ENCODE results near the gene ARHGAP12. TPM values are rescaled to one million over a fixed set of nuclear protein-coding genes. Genes with fewer than 3 reads are reported as not detected.
"Not testable (repeated sequence)": the region's sequence is repeated elsewhere in the genome, so short reads cannot be mapped to it uniquely, and the experiment has no call there.

ARHGAP12 gene
- polyA plus RNA-seq, 1 donor, result 24.3 TPM

DNA sequence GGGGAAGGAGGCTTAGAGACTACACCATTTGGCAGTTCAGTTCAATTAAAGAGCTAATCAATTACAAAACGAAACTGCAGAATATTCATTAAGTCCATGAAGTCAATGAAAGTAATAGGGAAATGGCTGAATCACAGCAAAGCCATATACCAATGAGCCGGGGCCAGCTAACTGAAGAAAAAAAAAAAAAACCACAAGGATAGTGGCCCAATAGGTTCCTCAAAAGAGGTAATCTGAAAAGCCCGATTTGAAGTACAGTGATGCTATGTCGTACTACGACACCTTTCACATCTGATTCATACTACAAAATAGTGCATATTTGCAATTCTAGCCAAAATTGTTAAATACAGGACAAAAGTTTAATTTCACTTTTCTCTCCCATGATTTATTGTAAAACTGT is 2.5 kb downstream of the ARHGAP12 start:
- DNase-seq (ENCODE audit: low read depth), result no peak

DNA sequence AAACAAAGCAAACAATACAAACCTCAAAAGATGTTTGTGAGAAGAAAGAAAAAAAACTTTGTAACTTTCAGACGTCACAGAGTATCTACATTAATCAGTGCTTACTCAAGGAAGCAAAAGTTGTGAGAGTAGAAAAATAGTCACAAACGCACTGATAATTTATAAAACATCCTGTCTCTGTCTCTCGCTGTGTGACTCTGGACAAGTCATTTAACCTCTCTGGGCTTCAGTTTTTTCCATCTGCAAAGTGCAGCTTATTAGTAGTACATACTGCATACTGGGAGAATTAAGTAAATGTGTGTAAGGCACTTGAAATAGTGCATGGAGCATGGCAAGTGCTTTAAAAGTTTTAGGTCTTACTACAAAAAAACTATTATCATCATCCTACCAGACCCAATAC is 3.8 kb downstream of the ARHGAP12 start:
- DNase-seq (ENCODE audit: low read depth), result no peak

DNA sequence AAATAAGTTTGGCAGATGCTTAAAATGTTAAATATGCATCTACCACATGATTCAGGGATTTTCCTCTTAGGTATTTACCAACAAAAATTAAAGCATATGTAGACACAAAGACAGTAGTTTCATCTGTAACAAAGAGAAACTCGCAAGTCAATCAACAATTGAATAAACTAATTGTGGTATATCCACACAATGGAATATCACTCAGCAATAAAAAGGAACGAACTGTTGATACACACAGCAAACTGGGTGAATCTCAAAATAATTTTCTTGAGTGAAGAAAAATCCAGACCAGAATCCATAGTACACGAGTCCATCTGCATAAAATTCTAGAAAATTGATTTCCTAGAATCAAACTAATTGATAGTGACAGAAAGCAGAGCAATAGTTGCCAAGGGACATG is 5.2 kb downstream of the ARHGAP12 start:
- no peak for DNase-seq (ENCODE audit: low read depth)

DNA sequence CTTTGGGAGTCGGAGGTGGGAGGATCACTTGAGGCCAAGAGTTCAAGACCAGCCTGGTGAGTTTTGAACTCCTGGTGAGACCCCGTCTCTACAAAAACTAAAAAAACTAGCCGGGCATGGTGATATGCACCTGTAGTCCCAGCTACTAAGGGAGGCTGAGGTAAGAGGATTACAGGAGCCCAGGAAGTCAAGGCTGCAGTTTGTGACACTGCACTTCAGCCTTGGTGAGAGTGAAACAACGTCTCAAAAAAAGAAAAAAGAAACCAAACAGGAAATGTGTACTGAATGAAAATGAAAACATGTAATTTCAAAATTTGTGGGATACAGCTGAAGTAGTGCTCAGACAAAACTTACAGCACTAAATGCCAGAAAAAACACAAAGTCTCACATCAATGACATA is 7.6 kb downstream of the ARHGAP12 start:
- DNase-seq (ENCODE audit: low read depth), result no peak

DNA sequence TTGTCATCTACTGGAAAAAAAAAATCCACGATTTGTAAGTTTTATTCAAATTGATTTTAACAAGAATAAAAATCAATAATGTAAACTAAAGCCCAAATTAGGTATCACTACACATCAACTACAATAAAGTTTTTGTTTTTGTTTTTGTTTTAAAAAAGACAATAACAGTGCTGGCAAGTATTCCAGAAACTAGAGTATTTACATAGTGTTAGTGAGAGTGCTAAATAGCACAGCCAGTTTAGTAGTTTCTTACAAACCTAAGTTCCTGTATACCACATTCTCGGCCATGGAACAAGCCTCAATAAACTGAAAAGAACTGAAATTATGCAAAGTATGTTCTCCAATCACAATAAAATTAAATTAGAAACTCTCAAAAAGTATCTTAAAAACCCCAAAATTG is 8.1 kb downstream of the ARHGAP12 start:
- no peak for DNase-seq (ENCODE audit: low read depth)

DNA sequence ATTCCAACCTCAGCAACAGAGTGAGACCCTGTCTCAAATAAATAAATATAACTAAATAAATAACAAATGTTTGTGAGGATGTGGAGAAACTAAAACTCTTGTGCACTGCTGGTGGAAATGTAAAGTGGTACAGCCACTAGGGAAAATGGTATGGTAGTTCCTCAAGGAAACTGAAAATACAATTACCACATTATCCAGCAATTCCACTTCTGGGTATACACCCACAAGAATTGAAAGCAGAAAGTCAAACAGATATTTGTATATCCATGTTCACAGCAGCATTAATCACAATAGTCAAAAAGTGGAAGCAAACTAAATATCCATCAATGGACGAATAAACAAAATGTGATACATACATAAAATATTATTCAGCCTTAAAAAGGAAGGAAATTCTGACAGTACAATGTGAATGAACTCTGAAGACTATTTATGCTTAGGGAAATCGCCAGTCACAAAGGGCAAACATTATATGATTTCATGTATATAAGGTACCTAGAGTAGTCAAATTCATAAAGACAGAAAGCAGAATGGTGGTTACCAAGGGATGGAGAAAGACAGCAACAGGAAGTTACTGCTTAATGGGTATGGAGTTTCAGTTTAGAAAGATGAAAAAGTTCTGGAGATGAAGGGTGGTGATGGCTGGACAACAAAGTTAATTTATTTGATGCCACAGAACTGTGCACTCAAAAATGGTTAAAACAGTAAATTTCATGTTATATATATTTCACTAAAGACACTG is 9.8 kb downstream of the ARHGAP12 start:
- no peak for DNase-seq (ENCODE audit: low read depth)

DNA sequence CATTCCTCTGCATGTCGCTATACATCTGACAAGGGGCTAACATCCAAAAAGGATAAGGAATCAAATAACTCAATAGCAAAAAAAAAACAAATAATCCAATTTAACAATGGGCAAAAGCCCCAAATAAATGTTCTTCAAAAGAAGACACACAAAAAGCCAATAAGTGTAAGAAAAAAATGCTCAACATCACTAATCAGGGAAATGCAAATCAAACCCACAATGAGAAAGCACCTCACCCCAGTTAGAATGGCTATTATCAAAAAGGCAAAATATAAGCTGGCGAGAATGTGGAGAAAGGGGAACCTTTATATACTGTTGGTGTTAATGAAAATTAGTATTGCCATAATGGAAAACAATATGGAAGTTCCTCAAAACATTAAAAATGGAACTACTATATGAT is 14.3 kb downstream of the ARHGAP12 start:
- DNase-seq (ENCODE audit: low read depth), result no peak

DNA sequence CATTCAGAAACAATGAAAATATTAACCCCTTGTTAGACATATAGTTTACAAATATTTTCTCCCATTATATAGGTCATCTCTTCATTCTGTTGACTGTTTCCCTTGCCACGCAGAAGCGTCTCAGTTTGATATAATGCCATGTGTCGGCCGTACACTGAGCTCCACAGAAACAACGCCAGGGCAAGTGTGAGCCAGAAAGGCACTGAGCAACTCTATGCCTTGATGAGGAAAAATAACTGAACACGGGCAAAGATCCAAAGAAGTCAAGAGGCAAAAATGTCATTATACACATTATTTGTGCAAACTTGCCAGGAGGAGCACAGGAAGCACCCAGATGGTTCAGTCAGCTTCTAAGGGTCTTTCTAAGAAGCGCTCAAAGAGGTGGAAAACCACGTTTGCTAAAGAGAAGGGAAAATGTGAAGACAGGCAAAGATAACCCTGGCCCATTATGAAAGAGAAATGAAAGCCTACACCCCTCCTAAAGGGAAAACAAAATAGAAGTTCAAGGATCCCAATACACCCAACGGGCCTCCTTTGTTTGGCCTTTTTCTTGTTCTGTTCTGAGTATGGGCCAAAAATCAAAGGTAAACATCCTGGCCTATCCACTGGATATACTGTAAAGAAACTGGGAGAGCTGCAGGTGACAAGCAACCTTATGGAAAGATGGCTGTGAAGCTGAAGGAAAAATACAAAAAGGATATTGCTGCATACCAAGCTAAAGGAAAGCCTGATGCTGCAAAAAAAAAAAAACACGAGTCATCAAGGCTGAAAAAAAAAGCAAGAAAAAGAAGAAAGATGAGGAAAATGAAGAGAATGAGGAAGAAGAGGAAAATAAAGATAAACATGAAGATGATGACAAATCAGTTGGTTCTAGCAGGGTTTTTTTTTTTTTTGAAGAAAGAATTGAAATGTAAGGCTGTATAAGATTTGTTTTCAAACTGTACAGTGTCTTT is 15.5 kb downstream of the ARHGAP12 start:
- no peak for DNase-seq (ENCODE audit: low read depth)

DNA sequence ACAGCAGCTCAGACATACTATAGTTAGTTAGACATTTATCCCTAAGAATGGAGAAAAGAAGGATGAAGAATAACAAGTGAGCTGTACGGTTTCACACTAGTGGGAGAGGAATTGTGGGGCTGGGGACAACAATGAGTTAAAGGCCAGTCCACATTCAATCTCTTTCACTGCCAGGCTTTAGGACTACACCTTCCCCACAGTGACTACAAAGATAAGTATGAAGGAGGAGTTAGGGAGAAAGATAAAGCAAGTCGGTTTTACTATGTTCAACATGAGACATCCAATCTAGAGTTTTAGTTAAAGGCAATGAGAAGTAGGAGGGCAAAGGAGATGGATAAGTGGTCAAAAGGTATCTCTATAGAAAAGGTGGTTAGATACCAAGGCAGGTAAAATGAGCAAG is 16.3 kb downstream of the ARHGAP12 start:
- DNase-seq (ENCODE audit: low read depth), result no peak

DNA sequence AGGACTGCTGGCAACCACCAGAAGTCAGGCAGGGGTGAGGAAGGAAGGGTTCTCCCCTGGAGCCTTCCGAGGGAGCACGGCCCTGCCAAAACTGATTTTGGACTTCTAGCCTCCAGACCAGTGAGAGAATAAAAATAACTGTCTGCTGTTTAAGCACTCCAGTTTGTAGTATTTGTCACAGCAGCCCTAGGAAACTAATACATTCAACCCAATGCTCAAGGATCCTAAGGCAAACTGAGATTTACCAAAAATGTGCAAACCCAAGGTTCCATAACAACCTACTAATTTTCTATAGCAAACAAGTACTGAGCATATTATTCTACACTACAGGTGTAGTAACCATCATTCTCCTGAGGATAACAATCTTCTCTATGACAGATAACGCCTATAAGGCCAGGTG is 18.6 kb downstream of the ARHGAP12 start:
- DNase-seq (ENCODE audit: low read depth), result no peak

DNA sequence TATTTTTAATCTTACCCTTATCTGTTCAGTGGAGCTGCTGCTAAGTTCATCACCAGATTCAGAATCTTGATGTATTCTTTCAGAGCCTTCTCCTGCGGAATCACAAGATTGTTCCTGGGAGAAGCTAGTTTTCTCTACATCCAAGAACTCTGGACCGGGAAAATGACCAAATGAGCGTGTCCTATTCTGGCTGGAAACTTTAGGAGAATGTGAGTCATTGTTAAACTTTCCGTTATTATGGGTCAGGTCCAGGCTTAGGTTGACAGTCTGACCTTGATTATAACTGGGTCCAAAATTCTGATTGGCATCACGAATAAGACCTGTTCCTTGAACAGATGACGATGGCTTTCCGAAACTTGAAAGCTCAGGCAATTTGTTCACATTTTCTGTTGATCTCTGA is 20.5 kb downstream of the ARHGAP12 start:
- DNase-seq (ENCODE audit: low read depth), result no peak

DNA sequence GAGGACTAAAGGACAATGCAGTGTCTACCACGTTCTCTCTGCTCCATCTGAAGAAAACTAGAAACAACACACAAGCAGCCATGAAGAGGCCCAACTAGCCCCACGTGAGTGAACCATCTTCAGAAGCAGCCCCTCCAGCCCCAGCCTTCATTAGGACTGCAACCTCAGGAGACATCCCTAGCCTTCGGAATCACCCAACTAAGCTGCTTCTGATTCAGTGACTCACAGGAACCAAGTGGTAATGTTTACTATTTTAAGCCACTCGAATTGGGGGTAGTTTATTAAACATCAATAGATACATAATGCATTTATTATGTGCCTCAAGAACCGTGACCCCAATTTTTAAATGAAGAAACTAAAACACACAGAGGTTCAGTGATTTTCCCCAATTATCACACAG is 22.6 kb downstream of the ARHGAP12 start:
- no peak for DNase-seq (ENCODE audit: low read depth)

DNA sequence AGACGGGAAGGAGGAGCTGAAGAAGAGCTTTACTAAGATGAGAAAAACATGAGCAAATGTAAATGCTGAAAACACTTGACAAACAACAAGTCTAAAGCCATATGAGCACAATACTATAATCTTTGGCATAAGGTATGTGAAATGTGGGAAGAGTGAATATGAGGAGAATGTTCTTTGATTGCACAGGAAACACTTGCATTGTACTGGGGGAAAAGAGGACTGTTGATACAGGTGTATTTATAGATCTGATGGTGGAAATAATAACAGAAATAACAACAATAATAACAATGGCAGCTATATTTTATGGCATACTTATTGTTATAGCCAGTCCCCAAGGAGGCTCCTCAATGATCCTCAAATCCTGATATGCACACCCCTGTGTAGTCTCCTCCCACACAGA is 23.0 kb downstream of the ARHGAP12 start:
- DNase-seq (ENCODE audit: low read depth), result no peak

DNA sequence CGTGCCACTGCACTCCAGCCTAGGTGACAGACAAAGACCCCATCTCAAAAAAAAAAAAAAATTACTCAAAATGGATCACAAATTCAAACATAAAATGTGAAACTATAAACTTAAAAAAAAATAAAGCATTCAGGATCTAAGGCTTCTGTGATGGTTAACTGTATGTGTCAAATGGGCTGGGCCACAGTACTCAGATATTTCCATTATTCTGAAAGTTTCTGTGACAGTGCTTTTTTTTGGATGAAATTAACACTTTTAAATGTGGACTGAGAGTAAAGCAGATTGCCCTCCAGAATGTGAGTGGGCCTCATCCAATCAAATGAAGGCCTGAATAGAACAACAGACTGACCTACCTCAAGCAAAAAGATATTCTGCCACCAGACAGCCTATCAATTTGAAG is 26.0 kb downstream of the ARHGAP12 start:
- no peak for DNase-seq (ENCODE audit: low read depth)

DNA sequence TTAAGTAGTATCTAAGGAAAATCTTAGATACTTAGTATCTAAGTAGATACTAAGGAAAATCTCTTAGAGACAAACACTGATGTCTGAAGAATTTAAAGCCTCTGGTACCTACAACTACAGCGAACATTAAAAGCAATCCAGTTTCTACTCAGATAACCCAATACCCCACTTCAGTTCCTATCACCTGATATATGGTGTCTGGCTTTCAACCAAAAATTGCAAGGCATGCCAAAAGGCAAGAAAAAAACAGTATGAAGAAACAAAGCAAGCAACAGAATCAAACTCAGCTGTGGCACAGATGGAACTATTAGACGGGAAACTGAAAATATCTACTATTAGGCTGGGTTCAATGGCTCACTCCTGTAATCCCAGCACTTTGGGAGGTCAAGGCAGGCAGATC is 31.1 kb downstream of the ARHGAP12 start:
- no peak for DNase-seq (ENCODE audit: low read depth)

DNA sequence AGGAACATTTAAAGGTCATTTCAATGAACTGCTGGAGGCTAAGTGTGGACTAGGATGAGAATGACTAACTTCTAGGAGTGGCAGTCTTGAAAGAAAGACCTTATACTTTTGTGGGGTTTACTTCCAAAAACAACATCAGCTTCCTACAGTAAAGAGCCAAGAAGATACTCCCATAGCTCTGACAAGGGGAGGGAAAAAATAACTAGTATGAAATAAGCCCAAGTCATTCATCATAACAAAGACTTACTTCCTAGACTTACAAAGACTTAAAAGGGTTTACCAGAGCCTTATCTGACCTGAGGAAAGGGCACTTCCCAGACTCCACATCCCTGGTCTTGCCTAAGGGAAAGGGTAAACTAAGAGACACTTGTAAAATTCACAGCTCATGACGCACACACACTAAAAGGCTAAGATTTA is 31.7 kb downstream of the ARHGAP12 start:
- no peak for DNase-seq (ENCODE audit: low read depth)

DNA sequence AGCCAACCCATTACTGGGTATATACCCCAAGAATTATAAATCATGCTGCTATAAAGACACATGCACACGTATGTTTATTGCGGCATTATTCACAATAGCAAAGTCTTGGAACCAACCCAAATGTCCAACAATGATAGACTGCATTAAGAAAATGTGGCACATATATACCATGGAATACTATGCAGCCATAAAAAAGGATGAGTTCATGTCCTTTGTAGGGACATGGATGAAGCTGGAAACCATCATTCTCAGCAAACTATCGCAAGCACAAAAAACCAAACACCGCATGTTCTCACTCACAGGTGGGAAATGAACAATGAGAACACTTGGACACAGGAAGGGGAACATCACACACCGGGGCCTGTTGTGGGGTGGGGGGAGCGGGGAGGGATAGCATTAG is 32.9 kb downstream of the ARHGAP12 start:
- not testable (repeated sequence) for DNase-seq (ENCODE audit: low read depth)

DNA sequence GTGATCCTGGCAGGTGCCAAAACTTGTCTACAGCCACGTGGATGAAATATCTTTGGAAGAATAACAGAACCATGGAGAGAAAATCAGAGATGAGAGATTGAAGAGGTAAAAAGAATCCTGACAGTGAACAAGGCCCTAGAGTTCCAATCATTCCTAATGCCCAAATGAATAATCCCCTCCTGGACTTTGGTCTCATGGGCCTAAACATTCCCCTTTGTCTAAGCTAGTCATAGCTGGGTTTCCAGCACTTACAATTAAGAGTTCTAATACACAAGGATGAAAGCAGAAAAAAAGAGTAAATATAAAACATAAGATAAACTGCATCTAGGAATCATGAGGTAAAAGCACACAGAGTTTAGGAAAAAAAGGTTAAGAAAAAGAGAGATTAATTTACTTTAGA is 40.2 kb downstream of the ARHGAP12 start:
- DNase-seq (ENCODE audit: low read depth), result no peak

DNA sequence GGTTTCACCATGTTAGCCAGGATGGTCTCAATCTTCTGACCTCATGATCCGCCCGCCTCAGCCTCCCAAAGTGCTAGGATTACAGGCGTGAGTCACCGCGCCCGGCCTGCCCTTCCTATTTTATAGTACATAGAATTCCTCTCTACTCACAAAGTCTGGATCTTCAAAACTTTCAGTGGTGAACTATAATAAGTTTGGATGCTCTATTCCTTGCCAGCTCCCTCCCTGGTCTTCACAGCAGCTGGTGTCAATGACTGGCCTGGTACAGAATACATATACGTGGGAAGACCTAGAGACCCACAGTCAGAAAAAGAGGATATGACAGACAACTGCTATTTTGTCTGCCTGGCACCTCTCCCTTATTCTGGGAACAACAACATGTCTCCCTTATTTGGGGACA is 40.8 kb downstream of the ARHGAP12 start:
- DNase-seq (ENCODE audit: low read depth), result no peak

DNA sequence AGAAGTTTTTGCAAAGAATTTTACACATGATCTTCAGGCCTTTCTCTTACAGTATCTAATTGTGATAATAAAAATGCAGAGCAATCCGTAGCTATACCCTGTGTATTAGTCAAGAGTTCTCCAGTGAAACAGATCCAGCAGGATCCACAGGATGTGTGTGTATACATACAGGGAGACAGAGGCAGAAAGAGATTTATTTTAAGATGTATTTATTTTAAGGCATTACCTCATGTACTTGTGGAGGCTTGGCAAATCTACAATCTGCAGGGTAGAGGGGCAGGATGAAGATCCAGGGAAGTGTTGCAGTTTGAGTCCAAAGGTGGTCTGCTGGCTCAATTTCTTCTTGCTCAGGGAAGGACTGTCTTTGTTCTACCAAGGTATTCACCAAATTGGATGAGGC is 41.7 kb downstream of the ARHGAP12 start:
- no peak for DNase-seq (ENCODE audit: low read depth)

DNA sequence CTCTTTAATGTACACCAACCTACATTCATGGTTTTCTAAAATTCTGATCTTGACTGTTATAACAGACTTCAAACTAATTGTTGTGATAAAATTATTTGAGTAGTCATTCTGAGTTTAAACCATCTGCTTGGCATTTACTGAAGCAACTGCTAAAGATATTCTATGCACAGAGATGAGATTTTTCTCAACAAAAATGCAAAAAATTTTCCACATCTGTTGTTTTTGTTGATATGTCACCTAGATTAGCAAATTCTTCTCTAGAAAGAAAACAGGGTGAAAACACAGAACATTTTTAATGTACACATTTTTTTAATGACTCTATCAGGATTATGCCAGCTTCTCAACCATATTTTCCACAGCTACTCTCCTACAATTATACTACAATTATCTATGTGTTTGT is 42.7 kb downstream of the ARHGAP12 start:
- no peak for DNase-seq (ENCODE audit: low read depth)

DNA sequence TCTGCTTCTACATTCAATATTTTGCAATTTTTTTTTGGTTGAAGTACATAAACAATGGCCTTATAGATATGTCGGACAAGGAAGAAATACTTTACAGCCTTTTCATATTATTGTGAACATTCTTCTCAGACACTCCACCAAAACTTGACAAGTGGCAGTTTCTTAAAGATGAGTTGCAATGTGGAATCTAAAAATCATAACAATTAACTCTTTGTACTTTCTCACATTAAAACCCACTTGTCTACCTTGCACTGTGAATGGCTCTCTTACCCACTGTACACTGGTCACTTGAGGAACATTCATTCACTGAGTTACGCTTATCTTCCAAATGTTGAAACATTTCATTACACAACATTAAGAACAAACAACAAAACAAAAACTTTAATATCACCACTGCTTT is 44.2 kb downstream of the ARHGAP12 start:
- DNase-seq (ENCODE audit: low read depth), result no peak

DNA sequence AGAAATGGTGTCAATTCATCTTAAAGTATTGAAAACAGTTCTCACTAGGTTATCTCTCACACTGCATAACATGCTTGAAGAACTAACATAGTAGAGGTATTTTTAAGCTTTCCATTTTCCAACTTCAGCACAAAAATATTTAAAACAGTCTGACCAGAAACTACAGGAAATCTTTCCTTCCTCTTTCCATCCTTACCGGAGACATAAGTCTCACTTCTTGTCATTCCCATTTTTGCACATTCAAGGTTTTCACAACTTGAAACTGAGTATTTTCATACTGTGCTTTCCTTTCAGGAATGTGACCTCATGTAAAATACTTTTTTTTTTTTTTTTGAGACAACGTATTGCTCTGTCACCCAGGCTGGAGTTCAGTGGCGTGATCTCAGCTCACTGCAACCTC is 45.2 kb downstream of the ARHGAP12 start:
- DNase-seq (ENCODE audit: low read depth), result no peak

All from forelimb muscle (tissue), 1 donor.